HepG2 (cell line): ENCODE measurements around the gene VDAC1. TPM values are rescaled to one million over a fixed set of nuclear protein-coding genes. Genes with fewer than 3 reads are reported as not detected.

ENCODE experiments used
- ATF7-NPFF ChIP-seq: sonication (generic); formaldehyde crosslinking; IDR thresholded peaks from 2 replicates; pipeline ENCODE4 v1.8.1; 2023; ENCODE audit warnings: mild to moderate bottlenecking, low read depth, missing genetic modification reagents, moderate library complexity
- BCL6 ChIP-seq: IDR thresholded peaks from 2 replicates; pipeline ENCODE4 v1.6.1; 2016; ENCODE audit warnings: missing genetic modification reagents, missing compliant biosample characterization
- BRD4 ChIP-seq: sonication (generic); formaldehyde crosslinking; IDR thresholded peaks from 2 replicates; pipeline ENCODE4 v1.4.0; 2020; ENCODE audit warnings: missing genetic modification reagents
- EEA1 ChIP-seq: sonication (generic); formaldehyde crosslinking; IDR thresholded peaks from 2 replicates; pipeline ENCODE4 v1.5.1; 2020; ENCODE audit warnings: mild to moderate bottlenecking, missing genetic modification reagents, borderline replicate concordance
- ELF4 ChIP-seq: sonication (generic); formaldehyde crosslinking; IDR thresholded peaks from 2 replicates; pipeline ENCODE4 v1.5.0; 2020; ENCODE audit warnings: missing genetic modification reagents, mild to moderate bottlenecking, moderate library complexity, borderline replicate concordance
- HDAC1 ChIP-seq: sonication (generic); formaldehyde crosslinking; IDR thresholded peaks from 2 replicates; pipeline ENCODE4 v1.5.1; 2020; ENCODE audit warnings: mild to moderate bottlenecking, missing genetic modification reagents
- JARID2 ChIP-seq: sonication (generic); formaldehyde crosslinking; IDR thresholded peaks from 2 replicates; pipeline ENCODE4 v1.8.1; 2023; ENCODE audit warnings: missing genetic modification reagents, inconsistent platforms; ENCODE audit not compliant: insufficient replicate concordance
- ZNF296 ChIP-seq: sonication (generic); formaldehyde crosslinking; conservative IDR thresholded peaks from 2 replicates; pipeline ENCODE4 v1.5.0; 2020; ENCODE audit warnings: mild to moderate bottlenecking, missing genetic modification reagents
- ZNF382 ChIP-seq: sonication (generic); formaldehyde crosslinking; IDR thresholded peaks from 2 replicates; pipeline ENCODE4 v1.5.0; 2020; ENCODE audit warnings: missing genetic modification reagents, mild to moderate bottlenecking, borderline replicate concordance
- ZNF556 ChIP-seq: sonication (generic); formaldehyde crosslinking; IDR thresholded peaks from 2 replicates; pipeline ENCODE4 v1.4.0; 2020; ENCODE audit warnings: mild to moderate bottlenecking, missing genetic modification reagents, borderline replicate concordance
- ZNF607 ChIP-seq: sonication (generic); formaldehyde crosslinking; IDR thresholded peaks from 2 replicates; pipeline ENCODE4 v1.5.1; 2020; ENCODE audit warnings: missing genetic modification reagents, mild to moderate bottlenecking, borderline replicate concordance
- ZNF652 ChIP-seq: IDR thresholded peaks from 2 replicates; pipeline ENCODE4 v1.6.1; 2016; ENCODE audit warnings: low read depth, borderline replicate concordance
- ZNF775 ChIP-seq: sonication (generic); formaldehyde crosslinking; IDR thresholded peaks from 2 replicates; pipeline ENCODE4 v1.4.0; 2020; ENCODE audit warnings: missing genetic modification reagents, mild to moderate bottlenecking, moderate library complexity, borderline replicate concordance
- polyA plus RNA-seq, 8 experiments: library from polyadenylated mRNA; depleted of rRNA in 3 of 8; stranded (reverse) in 7 of 8; unstranded in 1 of 8; fragments of >200 nt; fragmentation: Illumina TruSeq in 4 of 8; extraction: Trizol in 4 of 8; gene quantifications; 2 replicates each; pipeline versions ENCODE4 v1.2.1 to v1.2.3, GENCODE V29; 2011 to 2016; ENCODE audit warnings: low read depth in 4 of 8, missing spikeins in 1 of 8, mixed read lengths in 1 of 8; ENCODE audit not compliant: insufficient read depth in 1 of 8
- total RNA-seq, 5 experiments: library from RNA; depleted of rRNA; stranded (reverse); fragments of >200 nt; fragmentation: Illumina TruSeq; extraction: Trizol; gene quantifications; 2 replicates each; pipeline ENCODE4 v1.2.3, GENCODE V29; 2016; ENCODE audit warnings: low read depth in 1 of 5
- TF ChIP-seq, protein P1 (sequence below): sonication (generic); formaldehyde crosslinking; IDR thresholded peaks from 2 replicates; pipeline ENCODE4 v1.4.0; 2020; ENCODE audit warnings: mild to moderate bottlenecking, missing genetic modification reagents
- TF ChIP-seq, protein P2 (sequence below): sonication (generic); formaldehyde crosslinking; IDR thresholded peaks from 2 replicates; pipeline ENCODE4 v1.5.0; 2020; ENCODE audit warnings: missing genetic modification reagents, mild to moderate bottlenecking, borderline replicate concordance
- TF ChIP-seq, protein P3 (sequence below): sonication (generic); formaldehyde crosslinking; IDR thresholded peaks from 2 replicates; pipeline ENCODE4 v1.5.0; 2020; ENCODE audit warnings: missing genetic modification reagents
- TF ChIP-seq, protein P4 (sequence below), 2 experiments: sonication (generic) in 1 of 2; formaldehyde crosslinking in 1 of 2; IDR thresholded peaks; 2 replicates each; pipeline versions ENCODE4 v1.4.0 to v1.6.1; 2018 to 2020; ENCODE audit warnings: missing genetic modification reagents in 2 of 2, borderline replicate concordance in 1 of 2, low read depth in 1 of 2, mild to moderate bottlenecking in 1 of 2, missing biosample characterization in 1 of 2
- TF ChIP-seq, protein P5 (sequence below): sonication (generic); formaldehyde crosslinking; IDR thresholded peaks from 2 replicates; pipeline ENCODE4 v1.9.0; 2021; ENCODE audit warnings: missing genetic modification reagents, borderline replicate concordance

The VDAC1 gene
- total and polyA plus RNA-seq, 2 of the 13 experiments (the other 11 are each of a cell fraction or from before 2014, with no cell fraction given) = 112 to 380 TPM

DNA sequence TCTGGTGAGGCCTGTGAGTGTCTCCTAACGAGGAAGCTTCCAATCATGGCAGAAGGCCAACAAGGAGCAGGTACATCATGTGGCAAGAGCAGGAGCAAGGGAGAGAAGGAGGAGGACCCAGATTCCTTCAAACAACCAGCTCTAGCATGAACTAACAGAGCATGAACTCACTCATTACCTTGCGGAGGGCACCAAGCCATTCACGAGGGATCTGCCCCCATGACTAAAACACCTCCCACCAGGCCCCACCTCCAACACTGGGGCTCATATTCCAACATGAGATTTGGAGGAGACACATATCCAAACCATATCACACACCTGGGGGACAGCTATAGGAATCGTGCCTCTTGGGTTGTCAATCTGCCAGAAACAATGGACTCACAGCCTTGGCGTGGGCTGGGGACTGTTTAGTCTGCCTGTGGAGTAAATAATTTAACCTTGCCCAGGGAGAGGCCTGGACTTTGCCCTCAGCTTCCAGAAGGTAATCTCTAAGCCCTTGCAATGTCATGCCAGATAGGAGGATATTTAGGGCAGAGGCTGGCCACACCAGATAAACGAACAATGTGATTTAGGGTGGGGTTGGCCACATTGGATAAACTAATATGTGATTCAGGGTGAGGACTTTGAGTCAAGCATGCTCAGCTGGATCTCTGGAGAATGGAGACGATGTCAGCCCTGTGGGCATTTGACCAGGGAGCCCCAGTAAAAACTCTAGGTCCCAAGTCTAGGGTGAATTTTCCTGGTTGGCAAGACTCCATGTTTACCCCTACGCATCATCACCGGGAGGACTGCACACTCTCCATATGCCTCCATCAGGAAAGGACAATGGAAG is 13.6 kb upstream of the VDAC1 start (continued):
- TF ChIP-seq ZNF607 (CRISPR knock-in tag) (no peak), ZNF382 (CRISPR knock-in tag) (no peak), ZNF556 (CRISPR knock-in tag) (no peak), ZNF296 (no peak), HDAC1 (peak; percentile 80), ZNF775 (no peak), ELF4 (CRISPR knock-in tag) (no peak), BCL6 (CRISPR knock-in tag) (peak; percentile 54), JARID2 (CRISPR knock-in tag) (no peak), EEA1 (CRISPR knock-in tag) (no peak), BRD4 (no peak), ATF7-NPFF (no peak), ZNF652 (no peak)
- TF ChIP-seq, protein P1, sequence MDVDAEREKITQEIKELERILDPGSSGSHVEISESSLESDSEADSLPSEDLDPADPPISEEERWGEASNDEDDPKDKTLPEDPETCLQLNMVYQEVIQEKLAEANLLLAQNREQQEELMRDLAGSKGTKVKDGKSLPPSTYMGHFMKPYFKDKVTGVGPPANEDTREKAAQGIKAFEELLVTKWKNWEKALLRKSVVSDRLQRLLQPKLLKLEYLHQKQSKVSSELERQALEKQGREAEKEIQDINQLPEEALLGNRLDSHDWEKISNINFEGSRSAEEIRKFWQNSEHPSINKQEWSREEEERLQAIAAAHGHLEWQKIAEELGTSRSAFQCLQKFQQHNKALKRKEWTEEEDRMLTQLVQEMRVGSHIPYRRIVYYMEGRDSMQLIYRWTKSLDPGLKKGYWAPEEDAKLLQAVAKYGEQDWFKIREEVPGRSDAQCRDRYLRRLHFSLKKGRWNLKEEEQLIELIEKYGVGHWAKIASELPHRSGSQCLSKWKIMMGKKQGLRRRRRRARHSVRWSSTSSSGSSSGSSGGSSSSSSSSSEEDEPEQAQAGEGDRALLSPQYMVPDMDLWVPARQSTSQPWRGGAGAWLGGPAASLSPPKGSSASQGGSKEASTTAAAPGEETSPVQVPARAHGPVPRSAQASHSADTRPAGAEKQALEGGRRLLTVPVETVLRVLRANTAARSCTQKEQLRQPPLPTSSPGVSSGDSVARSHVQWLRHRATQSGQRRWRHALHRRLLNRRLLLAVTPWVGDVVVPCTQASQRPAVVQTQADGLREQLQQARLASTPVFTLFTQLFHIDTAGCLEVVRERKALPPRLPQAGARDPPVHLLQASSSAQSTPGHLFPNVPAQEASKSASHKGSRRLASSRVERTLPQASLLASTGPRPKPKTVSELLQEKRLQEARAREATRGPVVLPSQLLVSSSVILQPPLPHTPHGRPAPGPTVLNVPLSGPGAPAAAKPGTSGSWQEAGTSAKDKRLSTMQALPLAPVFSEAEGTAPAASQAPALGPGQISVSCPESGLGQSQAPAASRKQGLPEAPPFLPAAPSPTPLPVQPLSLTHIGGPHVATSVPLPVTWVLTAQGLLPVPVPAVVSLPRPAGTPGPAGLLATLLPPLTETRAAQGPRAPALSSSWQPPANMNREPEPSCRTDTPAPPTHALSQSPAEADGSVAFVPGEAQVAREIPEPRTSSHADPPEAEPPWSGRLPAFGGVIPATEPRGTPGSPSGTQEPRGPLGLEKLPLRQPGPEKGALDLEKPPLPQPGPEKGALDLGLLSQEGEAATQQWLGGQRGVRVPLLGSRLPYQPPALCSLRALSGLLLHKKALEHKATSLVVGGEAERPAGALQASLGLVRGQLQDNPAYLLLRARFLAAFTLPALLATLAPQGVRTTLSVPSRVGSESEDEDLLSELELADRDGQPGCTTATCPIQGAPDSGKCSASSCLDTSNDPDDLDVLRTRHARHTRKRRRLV = 0 out of 2 replicates have a peak, but pooled peaks have one; percentile 50
- TF ChIP-seq, protein P2, sequence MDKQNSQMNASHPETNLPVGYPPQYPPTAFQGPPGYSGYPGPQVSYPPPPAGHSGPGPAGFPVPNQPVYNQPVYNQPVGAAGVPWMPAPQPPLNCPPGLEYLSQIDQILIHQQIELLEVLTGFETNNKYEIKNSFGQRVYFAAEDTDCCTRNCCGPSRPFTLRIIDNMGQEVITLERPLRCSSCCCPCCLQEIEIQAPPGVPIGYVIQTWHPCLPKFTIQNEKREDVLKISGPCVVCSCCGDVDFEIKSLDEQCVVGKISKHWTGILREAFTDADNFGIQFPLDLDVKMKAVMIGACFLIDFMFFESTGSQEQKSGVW (CRISPR knock-in tag) = no peak
- TF ChIP-seq, protein P3, sequence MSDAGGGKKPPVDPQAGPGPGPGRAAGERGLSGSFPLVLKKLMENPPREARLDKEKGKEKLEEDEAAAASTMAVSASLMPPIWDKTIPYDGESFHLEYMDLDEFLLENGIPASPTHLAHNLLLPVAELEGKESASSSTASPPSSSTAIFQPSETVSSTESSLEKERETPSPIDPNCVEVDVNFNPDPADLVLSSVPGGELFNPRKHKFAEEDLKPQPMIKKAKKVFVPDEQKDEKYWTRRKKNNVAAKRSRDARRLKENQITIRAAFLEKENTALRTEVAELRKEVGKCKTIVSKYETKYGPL (CRISPR knock-in tag) = no peak
- TF ChIP-seq, protein P4, sequence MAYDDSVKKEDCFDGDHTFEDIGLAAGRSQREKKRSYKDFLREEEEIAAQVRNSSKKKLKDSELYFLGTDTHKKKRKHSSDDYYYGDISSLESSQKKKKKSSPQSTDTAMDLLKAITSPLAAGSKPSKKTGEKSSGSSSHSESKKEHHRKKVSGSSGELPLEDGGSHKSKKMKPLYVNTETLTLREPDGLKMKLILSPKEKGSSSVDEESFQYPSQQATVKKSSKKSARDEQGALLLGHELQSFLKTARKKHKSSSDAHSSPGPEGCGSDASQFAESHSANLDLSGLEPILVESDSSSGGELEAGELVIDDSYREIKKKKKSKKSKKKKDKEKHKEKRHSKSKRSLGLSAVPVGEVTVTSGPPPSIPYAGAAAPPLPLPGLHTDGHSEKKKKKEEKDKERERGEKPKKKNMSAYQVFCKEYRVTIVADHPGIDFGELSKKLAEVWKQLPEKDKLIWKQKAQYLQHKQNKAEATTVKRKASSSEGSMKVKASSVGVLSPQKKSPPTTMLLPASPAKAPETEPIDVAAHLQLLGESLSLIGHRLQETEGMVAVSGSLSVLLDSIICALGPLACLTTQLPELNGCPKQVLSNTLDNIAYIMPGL (CRISPR knock-in tag; IDR thresholded peaks at IDR 0.05; ENCODE audit: borderline replicate concordance in 1 of 2, low read depth in 1 of 2) = no peak
- TF ChIP-seq, protein P5, sequence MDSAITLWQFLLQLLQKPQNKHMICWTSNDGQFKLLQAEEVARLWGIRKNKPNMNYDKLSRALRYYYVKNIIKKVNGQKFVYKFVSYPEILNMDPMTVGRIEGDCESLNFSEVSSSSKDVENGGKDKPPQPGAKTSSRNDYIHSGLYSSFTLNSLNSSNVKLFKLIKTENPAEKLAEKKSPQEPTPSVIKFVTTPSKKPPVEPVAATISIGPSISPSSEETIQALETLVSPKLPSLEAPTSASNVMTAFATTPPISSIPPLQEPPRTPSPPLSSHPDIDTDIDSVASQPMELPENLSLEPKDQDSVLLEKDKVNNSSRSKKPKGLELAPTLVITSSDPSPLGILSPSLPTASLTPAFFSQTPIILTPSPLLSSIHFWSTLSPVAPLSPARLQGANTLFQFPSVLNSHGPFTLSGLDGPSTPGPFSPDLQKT (CRISPR knock-in tag) = no peak
